Upper lobe of left lung (tissue), 4 donors: Measurements from ENCODE around the gene DMAP1.

Source experiments
- CTCF ChIP-seq, 6 experiments: fragments of 450-650 bp in 4 of 6; fragments of 200-600 bp in 2 of 6; sonication (generic) in 2 of 6; IDR thresholded peaks; one replicate each; pipeline ENCODE4 v1.5.1; 2016 to 2019; ENCODE audit warnings: antibody characterized with exemption in 6 of 6
- POLR2A ChIP-seq, 4 donors: fragments of 450-650 bp; IDR thresholded peaks; one replicate each; pipeline ENCODE4 v1.5.1; 2016 to 2017; ENCODE audit warnings: antibody characterized with exemption in 4 of 4, mild to moderate bottlenecking in 2 of 4
- POLR2AphosphoS5 ChIP-seq, 2 donors: sonication (generic); formaldehyde crosslinking; IDR thresholded peaks; one replicate each; pipeline ENCODE4 v1.5.1; 2017; ENCODE audit warnings: antibody characterized with exemption in 2 of 2

- TF ChIP-seq POLR2A (IDR thresholded peaks at IDR 0.05) (no peak), CTCF (IDR thresholded peaks at IDR 0.05) (no peak), POLR2AphosphoS5 (IDR thresholded peaks at IDR 0.05) (no peak)
Measured at GRCh38 chr1:44218503-44219300, 5.4 kb downstream of the DMAP1 start.
